HG03095 (cell line): ENCODE results near the gene NINL.
"Not testable (repeated sequence)": the region's sequence is repeated elsewhere in the genome, so short reads cannot be mapped to it uniquely, and the experiment has no call there.

ENCODE experiments used
- ATAC-seq: cut with Tn5 transposase; IDR thresholded peaks from one replicate; pipeline ENCODE4 v1.9.1; 2021; ENCODE audit warnings: moderate library complexity; ENCODE audit not compliant: unreplicated experiment

Gene NINL

DNA sequence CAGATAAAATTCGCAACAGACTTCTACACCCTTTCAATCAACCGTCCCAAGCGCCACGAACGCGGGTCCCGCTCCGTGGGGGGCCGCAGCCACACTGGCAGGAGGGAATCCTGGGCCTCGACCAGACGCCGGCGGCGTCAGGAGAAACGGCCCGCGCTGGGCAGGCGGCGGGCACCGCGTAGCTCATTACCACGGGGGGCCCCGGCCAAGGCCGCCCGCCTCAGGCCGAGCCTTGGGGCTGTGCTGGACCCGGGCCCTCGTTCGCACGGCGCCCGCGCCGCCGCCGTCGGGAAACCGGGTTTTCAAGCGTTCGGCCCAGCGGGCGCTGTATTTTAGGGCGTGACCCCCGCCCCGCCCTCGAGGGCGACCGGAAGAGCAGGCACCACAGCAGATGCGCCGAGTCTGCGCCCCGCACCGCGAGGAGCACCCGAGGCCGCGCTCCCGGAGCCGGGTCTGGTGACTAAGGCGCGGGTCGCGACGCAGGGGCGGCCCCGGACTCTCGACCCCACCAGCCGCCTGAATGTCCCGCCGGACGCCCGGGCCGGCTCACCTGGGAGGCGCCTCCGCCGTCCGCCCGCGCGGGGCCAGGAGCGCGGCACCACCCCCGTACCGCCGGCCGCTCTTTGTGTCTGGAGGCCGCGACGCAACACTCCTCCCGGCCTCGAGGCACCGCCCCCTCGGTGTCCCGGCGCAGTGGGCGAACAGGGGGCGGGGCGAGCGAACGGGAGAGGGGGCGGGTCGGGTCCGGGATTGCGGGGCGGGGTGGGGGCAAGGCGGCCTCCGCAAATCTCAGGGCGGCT lies at the start of gene NINL:
Gene NINL, minus strand, starts transcription at position 627 of the 800 bp plus-strand sequence. CDS start 58,944 bp downstream, outside the sequence.
- peak; percentile 51 for ATAC-seq

DNA sequence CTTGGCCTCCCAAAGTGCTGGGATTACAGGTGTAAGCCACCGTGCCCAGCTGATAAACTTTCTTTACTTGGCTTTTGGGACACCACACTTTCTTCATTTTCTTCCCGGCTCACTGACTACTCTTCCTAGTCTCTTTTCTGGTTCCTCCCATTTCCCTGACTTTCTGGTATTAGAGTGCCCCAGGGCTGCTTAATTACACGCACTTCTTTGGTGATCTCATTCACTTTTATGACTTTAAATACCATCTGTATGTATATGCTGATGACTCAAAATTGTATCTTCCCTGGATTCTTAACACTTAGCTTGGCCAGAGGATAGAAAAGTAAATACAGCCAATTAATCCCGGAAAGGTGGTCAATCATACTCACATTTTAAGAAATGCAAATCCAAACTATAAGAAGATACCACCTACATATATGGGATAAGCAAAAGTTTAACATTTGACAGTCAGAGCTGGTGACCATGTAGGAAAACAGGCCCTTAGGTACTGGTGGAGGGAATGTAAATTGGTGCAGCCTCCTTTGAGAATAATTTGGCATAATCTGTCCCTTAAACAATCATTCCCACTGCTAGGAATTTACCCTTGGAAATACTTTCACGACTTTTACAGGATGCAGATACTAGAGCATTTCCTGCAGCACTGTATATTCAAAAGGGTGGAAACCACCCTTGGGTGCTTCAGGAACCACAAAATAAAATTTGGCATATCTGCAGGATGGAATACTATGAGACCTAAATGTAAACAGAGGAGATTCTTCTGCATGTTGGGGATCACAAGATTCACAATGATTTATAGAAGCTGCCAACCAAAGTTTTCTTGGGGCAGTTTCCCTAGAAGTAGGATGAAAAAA lies 47.8 kb upstream of the NINL start:
- no peak for ATAC-seq

DNA sequence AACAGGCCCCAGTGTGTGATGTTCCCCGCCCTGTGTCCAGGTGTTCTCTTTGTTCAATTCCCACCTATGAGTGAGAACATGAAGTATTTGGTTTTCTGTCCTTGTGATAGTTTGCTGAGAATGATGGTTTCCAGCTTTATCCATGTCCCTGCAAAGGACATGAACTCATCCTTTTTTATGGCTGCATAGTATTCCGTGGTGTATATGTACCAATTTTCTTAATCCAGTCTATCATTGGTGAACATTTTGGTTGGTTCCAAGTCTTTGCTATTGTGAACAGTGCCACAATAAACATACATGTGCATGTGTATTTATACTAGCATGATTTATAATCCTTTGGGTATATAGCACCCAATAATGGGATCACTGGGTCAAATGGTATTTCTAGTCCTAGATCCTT lies 45.3 kb upstream of the NINL start:
- not testable (repeated sequence) for ATAC-seq

DNA sequence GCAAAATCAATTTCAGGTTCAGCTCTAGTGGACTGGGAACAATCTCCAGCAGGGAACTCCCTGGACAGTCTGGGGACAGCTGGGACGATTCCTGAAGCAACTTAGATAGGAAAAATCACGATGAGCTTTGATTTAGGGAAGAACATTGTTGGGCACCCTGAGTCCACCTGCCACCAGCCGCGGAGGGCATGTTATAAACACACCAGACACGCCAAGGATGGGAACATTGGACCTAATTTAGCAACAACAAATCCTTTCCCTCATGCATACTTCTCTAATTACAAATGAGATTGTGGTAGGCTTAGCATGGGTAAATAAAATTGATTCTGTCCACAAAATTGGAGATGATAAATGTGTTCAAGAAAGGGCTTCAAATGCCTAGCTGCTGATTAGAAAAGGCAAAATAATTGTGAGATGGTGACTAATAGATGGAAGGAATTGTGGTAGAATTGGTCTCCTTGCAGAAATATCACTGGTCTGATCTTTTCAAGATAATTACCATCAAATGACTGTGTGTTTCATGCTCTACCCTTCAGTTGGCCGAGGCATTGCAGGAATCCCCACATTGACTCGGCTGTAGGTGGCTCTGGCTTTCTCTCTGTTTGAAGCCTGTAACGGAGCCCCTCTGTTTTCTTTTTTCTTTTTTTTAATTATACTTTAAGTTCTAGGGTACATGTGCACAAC lies 44.6 kb upstream of the NINL start:
- no peak for ATAC-seq

DNA sequence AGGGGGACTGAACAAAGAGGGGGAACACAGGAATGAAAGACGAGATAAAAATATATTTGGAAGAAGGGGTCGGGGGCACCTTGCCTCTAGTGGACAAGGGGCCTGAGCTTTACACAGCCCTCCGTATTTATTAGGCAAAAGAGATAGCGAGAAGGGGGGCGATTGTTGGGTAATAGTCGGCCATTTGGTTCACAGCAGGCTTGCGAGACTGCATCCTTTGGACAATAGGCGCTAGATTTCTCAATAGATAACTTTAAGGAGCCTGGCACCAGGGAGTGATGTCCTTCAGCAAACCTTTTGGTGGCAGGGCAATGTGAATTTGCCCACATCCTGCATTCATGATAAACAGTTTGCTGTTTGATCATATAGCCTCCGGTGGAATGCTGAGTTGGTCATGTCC lies 41.4 kb upstream of the NINL start:
- ATAC-seq, result no peak

DNA sequence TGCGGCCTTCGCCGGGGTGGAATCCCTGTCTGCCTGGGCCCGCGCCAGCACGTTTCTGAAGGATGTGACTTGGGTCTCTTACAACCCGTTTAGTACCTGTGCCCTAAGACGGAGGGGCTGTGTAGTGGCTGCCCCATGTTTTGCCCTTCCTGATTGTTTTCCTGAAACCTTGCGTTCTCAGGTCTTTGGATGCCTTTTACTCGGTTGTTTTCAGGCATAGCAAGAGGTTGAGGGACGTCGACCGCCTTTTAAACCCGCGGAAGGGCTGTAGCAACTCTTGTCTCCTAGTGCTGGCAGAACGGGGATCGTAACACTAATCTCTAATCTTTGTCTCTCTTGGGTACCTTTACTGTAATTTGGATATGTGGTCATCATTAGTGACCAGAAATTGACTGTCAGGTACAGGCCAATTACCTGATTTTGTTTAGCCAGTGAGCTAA lies 39.2 kb upstream of the NINL start:
- no peak for ATAC-seq

DNA sequence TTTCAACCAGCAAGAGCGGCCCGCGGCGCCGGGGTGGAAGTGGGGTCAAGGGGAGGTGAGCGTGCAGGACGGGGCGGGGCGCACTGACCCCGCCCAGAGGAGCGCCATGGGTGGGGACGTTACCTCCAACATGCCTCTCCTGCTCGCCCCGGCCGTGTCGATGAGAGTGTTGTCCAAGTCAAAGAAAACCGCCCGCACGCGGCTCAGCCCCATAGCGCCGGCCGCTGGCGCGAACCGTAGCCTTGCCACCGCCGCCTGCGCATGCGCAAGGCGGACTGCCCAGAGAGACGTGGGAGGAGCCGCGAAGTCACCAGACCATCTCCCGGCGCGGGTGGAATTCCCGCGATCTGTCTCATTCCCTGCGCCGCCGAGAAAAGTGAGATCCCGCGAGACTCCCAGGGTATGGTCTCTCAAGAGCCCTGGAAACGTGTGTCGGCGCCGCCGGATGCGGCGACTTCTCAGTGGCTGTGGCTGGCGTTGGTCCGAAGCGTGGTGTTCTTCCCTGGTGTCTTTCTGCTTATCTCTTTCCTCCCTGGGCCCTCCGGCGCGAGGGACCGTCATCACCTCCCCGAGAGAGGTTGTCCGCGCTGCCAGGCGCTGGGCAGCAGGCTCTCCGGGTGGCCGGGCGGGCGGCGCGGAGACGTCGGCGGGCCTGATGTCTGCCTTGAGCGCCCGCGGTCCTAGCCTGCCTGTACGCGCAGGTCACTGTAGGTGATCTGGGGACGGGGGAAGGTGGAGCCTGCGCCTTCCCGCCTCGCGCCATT lies 38.6 kb upstream of the NINL start, which contains the start of gene NANP:
Gene NANP, minus strand, starts transcription at position 279 of the 764 bp plus-strand sequence. Its CDS starts 66 bp downstream, at position 213.
- peak; percentile 84 for ATAC-seq

DNA sequence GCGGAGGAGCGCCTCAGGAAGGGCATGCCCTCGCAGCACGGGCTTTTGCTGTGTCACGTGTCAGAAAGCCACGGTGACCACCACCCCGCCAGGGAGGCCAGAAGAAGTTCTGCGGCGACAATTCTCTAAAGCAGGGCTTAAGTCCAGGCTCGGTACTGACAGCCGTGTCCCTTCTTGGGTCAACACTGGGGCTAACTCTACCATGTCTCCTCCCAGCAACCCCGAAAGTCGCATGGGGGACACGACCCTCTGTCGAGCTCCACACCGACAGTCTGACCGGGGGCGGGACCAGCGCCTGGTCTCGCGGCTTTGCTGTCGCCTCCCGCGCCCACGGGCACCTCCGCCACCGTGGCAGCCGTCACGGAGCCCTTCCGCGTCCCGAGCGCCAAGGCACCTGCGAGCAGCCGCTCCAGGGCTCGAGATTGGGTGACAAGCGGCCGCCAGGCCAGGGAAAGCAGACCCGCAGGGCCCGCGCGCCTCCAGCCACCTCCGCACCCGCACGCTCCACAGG lies 37.9 kb upstream of the NINL start:
- peak; percentile 18 for ATAC-seq

DNA sequence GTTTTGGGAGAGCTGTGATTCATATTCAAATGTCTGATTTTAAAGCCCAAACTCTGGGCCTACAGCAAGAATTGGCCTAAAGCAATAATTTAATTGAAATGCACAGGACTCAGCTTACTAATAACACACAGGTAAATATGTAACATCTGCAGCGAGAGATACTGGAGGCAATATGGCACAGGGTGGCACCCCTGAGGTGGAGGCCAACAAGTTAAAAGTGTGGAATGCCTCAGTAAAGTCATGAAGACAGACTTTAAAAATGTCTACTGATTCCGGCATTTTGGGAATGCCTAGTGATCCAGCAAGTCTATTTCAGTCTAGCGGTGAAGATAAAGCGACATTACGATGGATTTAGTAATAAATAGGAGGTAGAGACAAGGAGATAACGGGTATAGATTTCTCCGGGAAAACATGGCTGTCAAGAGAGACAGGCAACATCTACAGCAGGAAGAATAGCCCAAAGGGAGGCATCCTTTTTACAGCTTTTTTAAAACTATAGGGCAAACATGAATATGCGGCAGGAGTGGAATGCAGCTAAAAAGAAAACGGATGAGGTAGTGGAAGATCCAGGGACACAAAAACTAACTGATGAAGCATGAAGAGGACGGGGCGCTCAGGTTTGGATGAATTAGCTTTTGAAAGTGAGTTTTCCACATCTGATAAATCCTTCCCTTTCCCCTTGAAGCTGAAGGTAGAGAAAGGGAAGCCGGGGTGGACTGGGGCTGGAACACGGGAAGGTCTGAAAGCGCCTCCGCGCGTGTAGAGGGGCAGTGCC lies 37.3 kb upstream of the NINL start:
- no peak for ATAC-seq

DNA sequence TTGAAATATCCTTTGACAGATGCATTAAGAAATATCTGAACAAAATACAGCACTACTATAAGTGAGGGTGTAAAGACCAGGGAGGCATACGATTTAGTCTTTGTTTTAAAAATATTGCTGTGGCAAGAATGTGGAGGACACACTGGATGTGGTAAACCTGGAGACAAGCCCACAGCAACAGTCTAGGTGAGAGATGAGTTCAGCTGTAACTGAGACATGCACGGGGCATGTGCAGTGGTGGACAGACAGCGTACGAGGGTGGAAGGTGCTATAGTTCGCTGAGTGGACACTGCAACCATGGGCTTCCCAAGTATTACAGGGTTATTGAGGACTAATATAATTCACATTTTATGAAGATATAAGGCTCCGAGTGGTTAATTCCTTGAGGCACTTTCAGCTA lies 36.7 kb upstream of the NINL start:
- ATAC-seq, result no peak

DNA sequence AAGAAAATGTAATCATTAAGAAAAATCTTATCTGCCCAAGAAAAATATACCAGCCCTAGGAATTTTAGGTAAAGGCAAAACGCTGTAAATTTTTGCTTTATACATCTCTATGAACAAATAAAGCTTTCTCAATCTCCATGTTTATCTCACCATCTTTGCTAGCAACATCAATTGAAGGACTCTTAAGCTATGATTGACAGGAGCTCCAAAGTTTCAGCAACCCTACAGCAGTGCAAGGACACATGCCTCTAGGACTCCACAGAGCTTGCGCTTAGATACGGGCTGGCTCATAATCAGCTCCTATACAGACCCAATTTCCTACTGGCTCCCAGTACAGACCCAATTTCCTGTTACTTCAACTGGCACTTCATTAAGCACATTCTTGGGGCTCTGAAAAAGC lies 34.2 kb upstream of the NINL start:
- no peak for ATAC-seq

DNA sequence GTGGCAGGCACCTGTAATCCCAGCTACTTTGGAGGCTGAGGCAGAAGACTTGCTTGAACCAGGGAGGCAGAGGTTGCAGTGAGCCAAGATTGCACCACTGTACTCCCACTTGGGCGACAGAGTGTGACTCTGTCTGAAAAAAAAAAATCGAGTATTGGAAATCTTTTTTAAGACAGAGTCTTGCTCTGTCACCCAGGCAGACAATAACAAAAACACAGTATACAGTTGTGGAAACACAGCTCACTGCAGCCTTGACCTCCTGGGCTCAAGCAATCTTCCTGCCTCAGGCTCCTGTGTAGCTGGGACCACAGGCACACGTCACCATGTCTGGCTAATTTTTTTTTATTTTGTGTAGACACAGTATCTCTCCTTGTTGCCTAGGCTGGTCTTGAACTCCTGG lies 23.4 kb upstream of the NINL start:
- ATAC-seq, result no peak

DNA sequence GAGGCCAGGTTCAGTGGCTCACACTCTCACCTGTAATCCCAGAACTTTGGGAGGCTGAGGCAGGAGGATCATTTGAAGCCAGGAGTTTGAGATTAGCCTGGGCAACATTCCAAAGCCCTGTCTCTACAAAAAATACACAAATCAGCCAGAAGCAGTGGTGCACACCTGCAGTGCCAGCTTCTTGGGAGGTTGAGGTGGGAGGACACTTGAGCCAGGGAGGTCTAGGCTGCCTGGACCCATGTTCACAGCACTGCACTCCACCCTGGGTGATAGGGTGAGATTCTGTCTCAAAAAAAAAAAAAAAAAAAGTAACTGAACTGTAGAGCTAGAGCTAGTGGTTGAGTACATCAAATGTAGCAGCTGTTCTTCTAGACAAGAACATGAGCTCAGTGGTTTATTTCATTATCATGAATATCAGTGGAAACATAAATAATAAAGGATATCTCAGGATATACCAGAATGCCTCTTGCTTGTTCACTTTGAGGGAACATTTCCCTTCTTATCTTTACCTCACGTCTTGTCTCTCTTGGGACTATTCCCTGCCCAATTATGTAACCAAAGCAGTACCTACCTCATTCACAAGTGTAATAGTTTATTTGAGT lies 20.9 kb upstream of the NINL start:
- no peak for ATAC-seq

DNA sequence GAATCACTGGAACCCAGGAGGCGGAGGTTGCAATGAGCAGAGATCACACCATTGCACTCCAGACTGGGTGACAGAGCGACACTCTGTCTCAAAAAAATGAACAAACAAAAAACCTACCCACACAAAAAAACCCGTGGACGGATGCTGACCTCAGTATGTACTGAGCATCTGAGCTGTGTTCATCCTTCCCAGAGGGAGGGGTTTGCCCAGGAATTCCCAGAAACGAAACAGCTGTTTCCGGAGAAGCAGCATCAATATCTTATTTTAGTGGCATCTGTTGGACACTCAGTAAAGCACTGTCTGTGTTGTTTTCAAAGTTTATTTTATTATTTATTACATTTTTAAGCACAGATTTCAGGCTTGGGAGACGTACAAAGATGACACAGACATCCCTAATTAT lies 19.8 kb upstream of the NINL start:
- no peak for ATAC-seq

DNA sequence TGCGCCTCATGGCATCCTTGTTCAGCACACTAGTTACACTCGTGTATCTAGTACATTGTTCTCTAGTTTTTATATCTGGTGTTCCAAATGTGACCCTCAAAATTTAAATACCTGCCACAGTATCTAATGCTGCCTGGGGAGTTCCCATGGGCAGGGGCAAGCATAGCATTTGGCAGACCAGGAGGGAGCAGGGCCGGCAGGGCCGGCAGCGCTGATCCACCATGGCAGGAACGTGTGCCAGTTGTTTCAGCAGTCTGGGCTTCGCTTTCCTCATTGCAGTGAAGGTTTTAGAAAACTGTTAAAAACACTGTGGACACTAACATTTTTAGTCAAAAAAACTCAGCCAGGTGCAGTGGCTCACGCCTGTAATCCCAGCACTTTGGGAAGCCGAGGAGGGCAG lies 19.3 kb upstream of the NINL start:
- no peak for ATAC-seq

DNA sequence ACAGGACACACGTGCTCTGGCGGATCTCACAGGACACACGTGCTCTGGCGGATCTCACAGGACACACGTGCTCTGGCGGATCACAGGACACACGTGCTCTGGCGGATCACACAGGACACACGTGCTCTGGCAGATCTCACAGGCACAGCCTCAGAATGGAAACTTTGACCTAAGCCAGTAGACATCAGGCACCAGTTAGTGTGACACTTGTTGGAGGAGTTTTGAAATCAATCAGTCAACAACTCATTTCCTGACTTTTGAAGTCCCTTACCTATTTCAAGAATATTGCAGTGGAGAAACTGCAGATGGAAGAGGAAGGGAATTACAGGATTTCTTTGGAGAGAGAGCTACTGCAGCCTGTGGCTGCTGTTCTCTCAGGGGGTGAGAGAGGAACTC lies 17.6 kb upstream of the NINL start:
- not testable (repeated sequence) for ATAC-seq

DNA sequence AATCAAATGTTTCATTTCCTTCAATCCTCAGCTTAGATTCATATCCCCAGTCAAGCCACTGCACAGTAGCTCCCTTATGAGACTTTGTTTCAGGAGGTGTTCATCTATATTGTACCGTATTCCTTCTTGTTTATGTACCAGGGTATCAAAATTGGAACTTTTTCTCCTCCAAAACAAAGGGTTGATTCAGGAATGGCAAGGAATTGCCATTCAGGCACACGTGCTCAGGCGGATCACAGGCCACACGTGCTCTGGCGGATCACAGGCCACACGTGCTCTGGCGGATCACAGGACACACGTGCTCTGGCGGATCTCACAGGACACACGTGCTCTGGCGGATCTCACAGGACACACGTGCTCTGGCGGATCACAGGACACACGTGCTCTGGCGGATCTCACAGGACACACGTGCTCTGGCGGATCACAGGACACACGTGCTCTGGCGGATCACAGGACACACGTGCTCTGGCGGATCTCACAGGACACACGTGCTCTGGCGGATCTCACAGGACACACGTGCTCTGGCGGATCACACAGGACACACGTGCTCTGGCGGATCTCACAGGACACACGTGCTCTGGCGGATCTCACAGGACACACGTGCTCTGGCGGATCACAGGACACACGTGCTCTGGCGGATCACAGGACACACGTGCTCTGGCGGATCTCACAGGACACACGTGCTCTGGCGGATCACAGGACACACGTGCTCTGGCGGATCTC lies 17.0 kb upstream of the NINL start:
- ATAC-seq, result not testable (repeated sequence)

DNA sequence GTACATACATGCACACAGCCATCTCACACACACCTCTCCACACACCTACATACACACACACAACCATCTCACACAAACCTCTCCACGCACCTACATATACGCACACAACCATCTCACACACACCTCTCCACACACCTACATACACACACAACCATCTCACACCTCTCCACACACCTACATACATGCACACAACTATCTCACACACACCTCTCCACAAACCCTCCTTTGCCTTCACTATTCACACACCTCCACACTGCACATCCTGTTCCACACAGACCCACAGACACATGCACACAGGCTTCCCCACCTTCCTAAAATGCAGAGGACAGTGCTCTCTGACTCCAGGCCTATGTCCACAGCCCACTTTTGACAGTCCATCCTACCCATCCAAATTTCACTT lies 16.3 kb upstream of the NINL start:
- ATAC-seq, result no peak

DNA sequence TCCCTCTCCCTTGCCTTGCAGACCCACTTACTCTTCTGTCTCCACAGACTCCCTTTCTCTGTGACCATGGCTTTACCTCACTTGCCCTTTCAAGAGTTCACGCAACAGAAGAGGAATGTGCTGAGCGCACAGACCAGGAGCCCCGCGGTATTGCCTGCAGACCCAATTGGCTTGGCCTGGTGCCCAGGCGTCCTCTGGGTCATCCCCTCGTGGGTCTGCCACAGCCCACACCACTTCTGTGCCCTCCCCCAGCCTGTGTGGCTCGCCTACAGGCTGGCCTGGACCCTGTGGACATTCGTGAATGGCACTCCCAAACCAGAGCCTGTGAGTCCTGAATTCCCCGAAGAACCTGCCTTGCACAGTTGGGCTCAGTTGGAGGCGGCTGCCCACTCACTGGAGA lies 15.3 kb upstream of the NINL start:
- ATAC-seq, result no peak
